Inflammatory macrophage (primary cell): ENCODE results near the gene KARS1.

Experiments
- DNase-seq, 2 donors: peaks; one replicate each; pipeline ENCODE4 v3.0.0-alpha.2; 2020 to 2022
- total RNA-seq, 18 experiments: gene quantifications; one replicate each; lab custom pipeline; 2026; ENCODE audit warnings: mixed read lengths in 6 of 18, inconsistent platforms in 2 of 18; lab: John Stamatoyannopoulos, UW

KARS1 gene
- 117 to 217 (median 155) reads per million in 18 experiments for total RNA-seq

GRCh38 chr16:75647492-75648264 is at the start of gene KARS1, which contains the start of gene TERF2IP:
Gene KARS1 (minus strand): TSS chr16:75647665. CDS start chr16:75647639, 26 bp downstream.
Gene TERF2IP (plus strand): TSS chr16:75647773. CDS start chr16:75647883, 110 bp downstream.
- DNase-seq: peak; percentile 94 to 97

- DNase-seq: no peak
Measured at GRCh38 chr16:75695708-75696107, 48.2 kb upstream of the KARS1 start.

GRCh38 chr16:75687361-75687760 is 39.9 kb upstream of the KARS1 start:
- DNase-seq: no peak

- DNase-seq: no peak
Measured at GRCh38 chr16:75682308-75682707, 34.8 kb upstream of the KARS1 start.

GRCh38 chr16:75679366-75679765 is 31.9 kb upstream of the KARS1 start:
- DNase-seq: no peak

- no peak for DNase-seq
Measured at GRCh38 chr16:75676909-75677308, 29.4 kb upstream of the KARS1 start, which contains the start of gene CPHXL2. Gene CPHXL2 (minus strand): TSS chr16:75677009. CDS start chr16:75676999, 10 bp downstream.

GRCh38 chr16:75667503-75667902 is 20.0 kb upstream of the KARS1 start:
- no peak for DNase-seq

GRCh38 chr16:75660726-75661302 is 13.3 kb upstream of the KARS1 start:
- DNase-seq: no peak

- DNase-seq: no peak
Measured at GRCh38 chr16:75660321-75660720, 12.9 kb upstream of the KARS1 start.

- no peak for DNase-seq
Measured at GRCh38 chr16:75658175-75658574, 10.7 kb upstream of the KARS1 start.

- no peak for DNase-seq
Measured at GRCh38 chr16:75653922-75654321, 6.5 kb upstream of the KARS1 start.

- DNase-seq: peak; percentile 69 to 75
Measured at GRCh38 chr16:75648265-75649076, 1.0 kb upstream of the KARS1 start.

- peak in 1 of 2 donors; percentile 8 for DNase-seq
Measured at GRCh38 chr16:75647112-75647491, 363 bp downstream of the KARS1 start.

GRCh38 chr16:75644240-75645012 is 3.0 kb downstream of the KARS1 start:
- no peak for DNase-seq

GRCh38 chr16:75640598-75640997 is 6.9 kb downstream of the KARS1 start:
- DNase-seq: no peak

GRCh38 chr16:75635036-75635435 is 12.4 kb downstream of the KARS1 start:
- DNase-seq: no peak

- no peak for DNase-seq
Measured at GRCh38 chr16:75632857-75633256, 14.6 kb downstream of the KARS1 start.

- DNase-seq: no peak
Measured at GRCh38 chr16:75630052-75630451, 17.4 kb downstream of the KARS1 start.

GRCh38 chr16:75629132-75629531 is 18.3 kb downstream of the KARS1 start:
- DNase-seq: no peak

- DNase-seq: no peak
Measured at GRCh38 chr16:75628351-75628750, 19.1 kb downstream of the KARS1 start.

- no peak for DNase-seq
Measured at GRCh38 chr16:75627851-75628250, 19.6 kb downstream of the KARS1 start.

GRCh38 chr16:75626806-75627205 is 20.7 kb downstream of the KARS1 start:
- DNase-seq: no peak
